ENCODE data around the gene NPLOC4. TPM values are rescaled to one million over a fixed set of nuclear protein-coding genes. Genes with fewer than 3 reads are reported as not detected.
A peak's percentile ranks its signal among the peaks of the same experiment; 100 is the strongest.
"Not testable (repeated sequence)": the region's sequence is repeated elsewhere in the genome, so short reads cannot be mapped to it uniquely, and the experiment has no call there.

The NPLOC4 gene
- total RNA-seq, 2 experiments from 2014 or later: 84.6 to 89.0 TPM

DNA sequence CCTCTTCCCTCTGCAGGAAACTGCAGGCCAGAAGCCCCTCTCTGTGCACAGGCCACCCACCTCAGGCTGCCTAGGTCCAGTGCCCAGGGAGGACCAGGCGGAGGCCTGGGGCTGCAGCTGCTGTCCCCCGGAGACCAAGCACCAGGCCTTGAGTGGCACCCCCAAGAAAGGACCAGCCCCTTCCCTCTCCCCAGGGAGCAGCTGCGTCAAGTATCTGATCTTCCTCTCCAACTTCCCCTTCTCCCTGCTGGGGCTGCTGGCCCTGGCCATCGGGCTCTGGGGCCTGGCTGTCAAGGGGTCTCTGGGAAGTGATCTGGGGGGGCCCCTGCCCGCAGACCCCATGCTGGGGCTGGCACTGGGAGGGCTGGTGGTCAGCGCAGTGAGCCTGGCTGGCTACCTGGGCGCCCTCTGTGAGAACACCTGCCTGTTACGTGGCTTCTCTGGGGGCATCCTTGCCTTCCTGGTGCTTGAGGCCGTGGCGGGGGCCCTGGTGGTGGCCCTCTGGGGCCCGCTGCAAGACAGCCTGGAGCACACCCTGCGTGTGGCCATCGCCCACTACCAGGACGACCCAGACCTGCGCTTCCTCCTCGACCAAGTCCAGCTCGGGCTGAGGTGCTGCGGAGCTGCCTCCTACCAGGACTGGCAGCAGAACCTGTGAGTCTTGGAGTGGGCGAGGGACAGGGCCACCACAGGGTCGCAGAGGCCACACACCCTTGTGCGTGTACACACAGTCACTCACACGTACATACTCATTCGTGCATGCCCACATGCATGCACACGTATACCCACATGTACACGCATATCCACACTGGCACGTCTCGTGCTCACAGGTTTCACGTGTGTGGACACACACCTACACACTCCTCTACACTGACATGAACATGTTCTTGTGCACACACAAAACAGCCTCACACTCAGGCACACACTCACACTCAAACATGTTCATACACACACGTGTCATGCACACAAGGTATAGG is 8.4 kb upstream of the NPLOC4 start:
- Mint-ChIP-seq H3K27ac (no peak overlapping the region), H3K4me1 (no peaks in the 10 kb centered on the region), H3K9me3 (no peaks in the 10 kb centered on the region), H3K4me3 (no peak overlapping the region), H3K36me3 (ENCODE audit: low read depth) (no peaks in the 10 kb centered on the region), H3K27me3 (peaks cover 18% of the 10 kb centered on the region)
- CTCF ChIA-PET: no interaction called here
- no peak for DNase-seq
- POLR2A ChIA-PET: no interaction called here

DNA sequence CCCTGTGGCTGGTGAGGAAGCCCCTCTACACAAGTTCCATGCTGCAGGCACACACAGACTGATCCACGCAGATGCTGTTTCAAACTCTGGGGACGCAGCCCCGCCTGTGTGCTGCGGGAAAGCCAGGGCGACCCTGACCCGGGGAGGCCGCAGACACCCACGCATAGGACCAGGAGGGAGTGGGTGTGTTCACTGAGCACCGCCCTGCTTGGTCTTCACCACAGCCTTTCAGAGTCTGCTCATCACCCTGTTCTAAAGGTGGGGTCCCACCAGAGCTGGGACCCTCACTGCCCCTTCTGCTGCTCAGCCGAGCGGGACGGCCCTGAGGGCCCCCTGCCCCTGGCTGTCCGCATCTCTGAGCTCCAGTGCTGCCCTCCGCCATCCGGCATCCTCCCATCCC is 7.6 kb upstream of the NPLOC4 start:
- CTCF ChIA-PET: no interaction called here
- H3K27ac Mint-ChIP-seq: no peak overlapping the region

DNA sequence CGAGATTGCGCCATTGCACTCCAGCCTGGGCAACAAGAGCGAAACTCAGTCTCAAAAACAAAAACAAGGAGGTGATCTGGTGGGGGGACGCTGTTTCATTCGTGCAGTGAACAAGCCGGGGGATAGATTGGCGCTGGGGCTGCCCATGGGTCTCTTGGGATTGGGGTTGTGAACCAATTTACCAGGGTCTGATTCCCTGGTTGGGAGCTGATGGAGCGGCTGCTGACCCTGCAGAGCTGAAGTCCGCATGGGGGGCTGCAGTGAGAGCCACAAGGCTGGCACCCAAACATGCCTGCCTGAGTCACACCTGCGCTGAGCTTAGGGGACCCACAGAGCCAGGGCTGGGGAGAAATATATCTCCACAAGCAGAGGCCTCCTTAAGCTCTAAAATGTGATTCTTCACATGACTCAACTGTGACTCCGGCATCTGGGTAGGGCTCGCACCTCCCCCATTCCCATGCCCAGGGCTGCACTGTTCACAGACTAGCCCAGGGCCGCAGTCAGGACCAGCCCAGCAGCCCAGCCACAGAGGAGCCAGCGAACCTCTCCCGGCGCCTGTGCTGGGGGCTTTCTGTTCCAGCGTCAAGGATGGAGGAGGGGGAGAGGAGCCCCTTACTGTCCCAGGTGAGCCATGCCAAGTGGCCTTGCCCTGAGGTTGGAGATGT is 5.0 kb upstream of the NPLOC4 start:
- ChIA-PET CTCF (no interaction called here), POLR2A (no interaction called here)
- Mint-ChIP-seq H3K4me1 (peaks cover 4% of the 10 kb centered on the region), H3K27ac (no peak overlapping the region), H3K27me3 (peaks cover 3% of the 10 kb centered on the region), H3K36me3 (ENCODE audit: low read depth) (no peaks in the 10 kb centered on the region), H3K9me3 (no peaks in the 10 kb centered on the region), H3K4me3 (no peak overlapping the region)
- DNase-seq: no peak

More for the DNA sequence above, 7.6 kb upstream of the NPLOC4 start:
- Mint-ChIP-seq H3K27me3 (peaks cover 18% of the 10 kb centered on the region), H3K36me3 (ENCODE audit: low read depth) (no peaks in the 10 kb centered on the region), H3K4me3 (no peak overlapping the region), H3K9me3 (no peaks in the 10 kb centered on the region), H3K4me1 (no peaks in the 10 kb centered on the region)
- POLR2A ChIA-PET: no interaction called here
- DNase-seq: no peak

DNA sequence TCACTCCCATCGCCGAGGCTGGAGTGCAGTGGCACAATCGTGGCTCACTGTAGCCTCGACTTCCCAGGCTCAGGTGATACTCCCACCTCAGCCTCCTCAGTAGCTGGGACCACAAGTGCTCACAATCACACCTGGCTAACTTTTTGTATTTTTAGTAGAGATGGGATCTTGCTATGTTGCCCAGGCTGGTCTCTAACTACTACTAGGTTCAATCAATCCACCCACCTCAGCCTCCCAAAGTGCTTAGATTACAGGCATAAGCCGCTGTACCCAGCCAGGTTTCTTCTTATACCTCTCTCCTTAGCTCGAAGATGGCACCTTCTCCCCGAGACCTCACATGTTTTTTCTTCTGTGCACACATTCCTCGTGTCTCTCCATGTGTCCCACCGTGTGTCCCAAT is 3.1 kb upstream of the NPLOC4 start:
- Mint-ChIP-seq H3K4me1 (peaks cover 15% of the 10 kb centered on the region), H3K9me3 (no peaks in the 10 kb centered on the region), H3K27me3 (no peaks in the 10 kb centered on the region), H3K27ac (no peak overlapping the region), H3K36me3 (ENCODE audit: low read depth) (peaks cover 7% of the 10 kb centered on the region), H3K4me3 (no peak overlapping the region)
- no peak for DNase-seq
- ChIA-PET POLR2A (interaction anchor here (0.7 kb wide), 1 partner anchor 26 kb away, joined by 3 read pairs; no protein-coding TSS in a partner anchor), CTCF (interaction anchor here (0.7 kb wide), 1 partner anchor 55 kb away, joined by 3 read pairs; no protein-coding TSS in a partner anchor)

DNA sequence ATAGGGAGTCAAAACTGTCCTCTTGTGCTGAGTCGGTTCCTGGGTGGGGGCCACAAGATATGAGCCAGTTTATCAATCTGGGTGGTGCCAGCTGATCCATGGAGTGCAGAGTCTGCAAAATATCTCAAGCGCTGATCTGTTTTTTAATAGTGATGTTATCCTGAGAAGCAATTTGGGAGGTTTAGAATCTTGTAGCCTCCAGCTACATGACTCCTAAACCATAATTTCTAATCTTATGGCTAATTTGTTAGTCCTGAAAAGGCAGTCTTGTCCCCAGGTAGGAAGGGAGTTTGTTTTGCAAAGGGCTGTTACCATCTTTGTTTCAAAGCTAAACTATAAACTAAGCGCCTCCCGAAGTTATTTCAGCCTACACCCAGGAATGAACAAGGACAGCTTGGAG is 1.8 kb upstream of the NPLOC4 start:
- Mint-ChIP-seq H3K27ac (no peak overlapping the region), H3K4me1 (peaks cover 17% of the 10 kb centered on the region), H3K4me3 (peak overlapping the region; percentile 8), H3K9me3 (no peaks in the 10 kb centered on the region), H3K27me3 (no peaks in the 10 kb centered on the region), H3K36me3 (ENCODE audit: low read depth) (peaks cover 7% of the 10 kb centered on the region)
- POLR2A ChIA-PET: interaction anchor here (0.8 to 1.4 kb wide), 2 partner anchors 15 to 28 kb away, joined by 3 to 5 read pairs; partner anchors contain the start of genes CCDC137 and OXLD1
- CTCF ChIA-PET: no interaction called here
- no peak for DNase-seq

DNA sequence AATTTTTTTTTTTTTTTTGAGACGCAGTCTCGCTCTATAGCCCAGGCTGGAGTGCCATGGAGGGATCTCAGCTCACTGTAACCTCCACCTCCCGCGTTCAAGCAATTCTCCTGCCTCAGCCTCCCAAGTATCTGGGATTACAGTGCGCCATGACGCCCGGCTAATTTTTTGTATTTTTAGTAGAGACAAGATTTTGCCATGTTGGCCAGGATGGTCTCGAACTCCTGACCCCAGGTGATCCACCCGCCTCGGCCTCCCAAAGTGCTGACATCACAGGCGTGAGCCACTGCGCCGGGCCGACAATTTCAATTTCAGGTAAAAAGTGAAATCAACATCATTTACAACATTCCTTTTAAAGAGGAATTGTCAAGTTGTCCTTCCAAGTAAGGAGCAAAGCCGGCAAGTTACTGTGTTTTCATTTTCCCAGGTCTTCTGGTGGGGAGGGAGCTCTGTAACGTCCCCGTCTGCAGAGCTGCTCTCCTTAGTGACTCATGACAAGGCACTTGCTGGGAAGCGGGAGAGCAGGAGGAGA is 873 bp downstream of the NPLOC4 start:
- DNase-seq: no peak
- no peaks in the 10 kb centered on the region for H3K27me3 Mint-ChIP-seq
- ChIA-PET CTCF (interaction anchor here (1.0 to 1.2 kb wide), 2 partner anchors 35 to 384 kb away, joined by 3 to 4 read pairs; no protein-coding TSS in a partner anchor), POLR2A (interaction anchor here (0.6 to 3.5 kb wide), 9 partner anchors 11 to 67 kb away, joined by 4 to 26 read pairs (median 4); partner anchors contain the start of genes ARL16, CCDC137, HGS and MRPL12)
- H3K4me1 Mint-ChIP-seq: peaks cover 27% of the 10 kb centered on the region
- no peaks in the 10 kb centered on the region for H3K9me3 Mint-ChIP-seq
- H3K36me3 Mint-ChIP-seq (ENCODE audit: low read depth): peaks cover 16% of the 10 kb centered on the region
- peak overlapping the region; percentile 83 for H3K27ac Mint-ChIP-seq
- peak overlapping the region; percentile 98 for H3K4me3 Mint-ChIP-seq

DNA sequence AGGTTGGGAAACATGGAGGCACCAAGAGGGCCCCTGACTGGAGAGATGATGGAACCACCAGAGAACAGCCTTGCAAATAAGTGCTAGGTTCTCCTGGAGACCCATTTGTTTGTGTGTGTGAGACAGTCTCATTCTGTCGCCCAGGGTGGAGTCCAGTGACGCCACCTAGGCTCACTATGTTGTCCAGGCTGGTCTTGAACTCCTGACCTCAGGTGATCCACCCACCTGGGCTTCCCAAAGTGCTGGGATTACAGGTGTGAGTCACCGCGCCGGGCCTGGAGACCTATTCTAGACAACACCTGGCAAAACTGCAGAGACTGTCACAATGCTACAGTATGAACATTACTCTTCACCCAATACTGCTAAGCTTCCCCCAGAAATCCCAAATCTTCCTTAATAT is 1.5 kb downstream of the NPLOC4 start:
- Mint-ChIP-seq H3K27me3 (no peaks in the 10 kb centered on the region), H3K36me3 (ENCODE audit: low read depth) (peaks cover 16% of the 10 kb centered on the region), H3K4me3 (peak overlapping the region; percentile 98), H3K27ac (peak overlapping the region; percentile 83), H3K9me3 (no peaks in the 10 kb centered on the region), H3K4me1 (peaks cover 27% of the 10 kb centered on the region)
- CTCF ChIA-PET: interaction anchor here (1.2 kb wide), 1 partner anchor 384 kb away, joined by 3 read pairs; no protein-coding TSS in a partner anchor
- POLR2A ChIA-PET: interaction anchor here (0.6 to 3.5 kb wide), 5 partner anchors 11 to 67 kb away, joined by 4 to 26 read pairs (median 8); partner anchors contain the start of genes CCDC137, MRPL12 and OXLD1
- DNase-seq: no peak

DNA sequence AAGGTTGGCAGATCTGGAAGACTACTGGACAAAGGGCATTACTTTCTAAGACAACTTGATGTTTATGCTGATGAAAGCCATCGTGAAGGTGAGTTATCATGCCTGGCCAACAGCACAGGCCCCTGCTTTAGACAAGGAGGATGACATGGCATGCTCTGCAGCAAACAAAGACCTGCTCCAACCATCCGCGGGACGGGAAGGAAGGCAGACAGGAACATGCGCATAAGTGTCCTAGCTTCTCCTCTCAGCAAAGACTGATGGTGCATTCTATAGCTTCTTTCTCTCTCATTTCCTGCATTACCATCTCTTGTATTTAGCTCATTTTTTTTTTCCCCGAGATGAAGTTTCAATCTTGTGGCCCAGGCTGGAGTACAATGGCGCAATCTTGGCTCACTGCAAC is 5.4 kb downstream of the NPLOC4 start:
- CTCF ChIA-PET: interaction anchor here (2.0 kb wide), 1 partner anchor 31 kb away, joined by 5 read pairs; no protein-coding TSS in a partner anchor
- POLR2A ChIA-PET: interaction anchor here (0.6 to 1.0 kb wide), 3 partner anchors 16 to 74 kb away, joined by 3 read pairs; partner anchors contain the start of genes CCDC137 and OXLD1
- Mint-ChIP-seq H3K27ac (peak overlapping the region; percentile 47), H3K27me3 (no peaks in the 10 kb centered on the region), H3K4me1 (peaks cover 25% of the 10 kb centered on the region), H3K36me3 (ENCODE audit: low read depth) (peaks cover 32% of the 10 kb centered on the region), H3K9me3 (no peaks in the 10 kb centered on the region), H3K4me3 (no peak overlapping the region)
- no peak for DNase-seq

DNA sequence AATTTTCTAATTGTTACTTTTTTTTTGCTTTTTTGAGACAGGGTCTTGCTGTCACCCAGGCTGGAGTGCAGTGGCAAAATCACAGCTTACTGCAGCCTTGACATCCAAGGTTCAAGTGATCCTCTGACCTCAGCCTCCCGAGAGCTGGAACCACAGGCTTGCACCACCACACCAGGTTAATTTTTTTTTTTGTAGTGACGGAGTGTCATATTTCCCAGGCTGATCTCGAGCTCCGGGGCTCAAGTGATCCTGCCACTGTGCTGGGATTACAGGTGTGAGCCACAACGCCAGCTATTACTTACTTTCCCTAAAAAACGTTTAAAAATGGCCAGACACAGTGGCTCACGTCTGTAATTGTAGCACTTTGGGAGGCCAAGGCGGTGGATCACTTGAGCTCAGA is 6.6 kb downstream of the NPLOC4 start:
- no peak for DNase-seq
- CTCF ChIA-PET: no interaction called here
- Mint-ChIP-seq H3K4me1 (peaks cover 15% of the 10 kb centered on the region), H3K27ac (no peak overlapping the region), H3K4me3 (no peak overlapping the region), H3K27me3 (no peaks in the 10 kb centered on the region), H3K36me3 (ENCODE audit: low read depth) (peaks cover 34% of the 10 kb centered on the region), H3K9me3 (no peaks in the 10 kb centered on the region)
- POLR2A ChIA-PET: no interaction called here

DNA sequence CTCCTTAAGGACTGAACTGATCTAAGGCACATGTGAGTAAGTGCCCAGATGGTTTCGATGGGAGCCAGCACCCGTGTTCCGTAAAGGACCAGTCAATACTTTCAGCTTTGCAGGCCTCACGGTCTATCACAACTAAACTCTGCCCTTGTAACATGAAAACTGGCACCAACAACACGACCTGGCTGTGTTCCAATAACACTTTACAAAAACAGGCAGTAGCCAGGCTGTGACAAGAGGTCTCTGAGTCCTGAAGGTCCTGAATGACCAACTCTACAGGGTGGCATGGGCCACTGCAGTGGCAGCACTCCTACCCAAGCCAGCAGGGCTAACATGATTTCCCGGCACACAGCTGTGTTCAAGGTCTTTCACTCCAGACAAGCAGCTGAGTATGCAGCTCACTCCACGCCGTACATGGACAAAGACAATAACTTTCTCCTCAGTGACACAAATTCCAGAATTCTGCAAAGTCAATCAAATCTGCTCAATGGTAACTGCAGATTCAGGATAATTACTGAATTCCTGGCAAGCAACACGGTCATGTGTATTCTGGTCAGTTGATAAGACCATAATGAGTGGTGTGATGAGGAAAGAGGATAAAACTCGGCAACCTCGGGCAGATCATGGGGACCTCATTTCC is 15.3 kb downstream of the NPLOC4 start:
- no peaks in the 10 kb centered on the region for H3K9me3 Mint-ChIP-seq
- no peak overlapping the region for H3K4me3 Mint-ChIP-seq
- H3K4me1 Mint-ChIP-seq: peaks cover 9% of the 10 kb centered on the region
- POLR2A ChIA-PET: interaction anchor here (1.1 kb wide), 1 partner anchor 15 kb away, joined by 4 read pairs; the partner anchor contains the start of gene NPLOC4
- H3K27me3 Mint-ChIP-seq: no peaks in the 10 kb centered on the region
- no peak for DNase-seq
- no peak overlapping the region for H3K27ac Mint-ChIP-seq
- CTCF ChIA-PET: no interaction called here
- peaks cover 58% of the 10 kb centered on the region for H3K36me3 Mint-ChIP-seq (ENCODE audit: low read depth)

DNA sequence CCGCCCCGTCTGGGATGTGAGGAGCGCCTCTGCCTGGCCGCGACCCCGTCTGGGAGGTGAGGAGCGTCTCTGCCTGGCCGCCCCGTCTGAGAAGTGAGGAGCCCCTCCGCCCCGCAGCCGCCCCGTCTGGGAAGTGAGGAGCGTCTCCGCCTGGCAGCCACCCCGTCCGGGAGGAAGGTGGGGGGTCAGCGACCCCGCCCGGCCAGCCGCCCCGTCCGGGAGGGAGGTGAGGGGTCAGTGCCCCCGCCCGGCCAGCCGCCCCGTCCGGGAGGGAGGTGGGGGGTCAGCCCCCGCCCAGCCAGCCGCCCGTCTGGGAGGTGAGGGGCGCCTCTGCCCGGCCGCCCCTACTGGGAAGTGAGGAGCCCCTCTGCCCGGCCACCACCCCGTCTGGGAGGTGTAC is 18.6 kb downstream of the NPLOC4 start:
- peaks cover 56% of the 10 kb centered on the region for H3K36me3 Mint-ChIP-seq (ENCODE audit: low read depth)
- CTCF ChIA-PET, POLR2A ChIA-PET: not testable (repeated sequence)

DNA sequence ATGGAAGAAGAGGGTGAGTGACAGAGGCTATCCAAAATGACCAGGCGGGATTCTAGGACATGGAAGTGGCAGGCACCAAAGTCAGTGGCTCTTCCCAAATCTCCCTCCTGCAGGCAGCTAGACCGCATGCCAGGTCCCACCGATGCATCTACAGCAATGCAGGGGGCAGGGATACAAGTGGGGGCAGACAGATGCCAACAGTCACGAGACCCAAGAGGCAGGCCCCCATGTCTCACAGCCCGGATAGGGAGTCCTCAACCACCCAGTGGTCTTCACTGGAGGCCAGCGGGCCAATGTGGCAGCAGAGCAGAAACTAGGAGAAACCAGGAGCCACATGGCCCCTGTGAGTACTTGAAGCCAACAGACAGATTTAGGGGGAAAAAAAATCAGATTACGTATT is 20.0 kb downstream of the NPLOC4 start:
- Mint-ChIP-seq H3K27ac (no peak overlapping the region), H3K36me3 (ENCODE audit: low read depth) (peaks cover 62% of the 10 kb centered on the region), H3K27me3 (no peaks in the 10 kb centered on the region), H3K4me1 (peaks cover 12% of the 10 kb centered on the region), H3K4me3 (no peak overlapping the region), H3K9me3 (no peaks in the 10 kb centered on the region)
- ChIA-PET CTCF (no interaction called here), POLR2A (no interaction called here)
- no peak for DNase-seq

More for the DNA sequence above, 18.6 kb downstream of the NPLOC4 start:
- H3K27me3 Mint-ChIP-seq, H3K27ac Mint-ChIP-seq, DNase-seq, H3K9me3 Mint-ChIP-seq, H3K4me3 Mint-ChIP-seq: not testable (repeated sequence)
- peaks cover 12% of the 10 kb centered on the region for H3K4me1 Mint-ChIP-seq
